ENCODE data around the gene RAB3C.
A peak's percentile ranks its signal among the peaks of the same experiment; 100 is the strongest.

Gene RAB3C

DNA sequence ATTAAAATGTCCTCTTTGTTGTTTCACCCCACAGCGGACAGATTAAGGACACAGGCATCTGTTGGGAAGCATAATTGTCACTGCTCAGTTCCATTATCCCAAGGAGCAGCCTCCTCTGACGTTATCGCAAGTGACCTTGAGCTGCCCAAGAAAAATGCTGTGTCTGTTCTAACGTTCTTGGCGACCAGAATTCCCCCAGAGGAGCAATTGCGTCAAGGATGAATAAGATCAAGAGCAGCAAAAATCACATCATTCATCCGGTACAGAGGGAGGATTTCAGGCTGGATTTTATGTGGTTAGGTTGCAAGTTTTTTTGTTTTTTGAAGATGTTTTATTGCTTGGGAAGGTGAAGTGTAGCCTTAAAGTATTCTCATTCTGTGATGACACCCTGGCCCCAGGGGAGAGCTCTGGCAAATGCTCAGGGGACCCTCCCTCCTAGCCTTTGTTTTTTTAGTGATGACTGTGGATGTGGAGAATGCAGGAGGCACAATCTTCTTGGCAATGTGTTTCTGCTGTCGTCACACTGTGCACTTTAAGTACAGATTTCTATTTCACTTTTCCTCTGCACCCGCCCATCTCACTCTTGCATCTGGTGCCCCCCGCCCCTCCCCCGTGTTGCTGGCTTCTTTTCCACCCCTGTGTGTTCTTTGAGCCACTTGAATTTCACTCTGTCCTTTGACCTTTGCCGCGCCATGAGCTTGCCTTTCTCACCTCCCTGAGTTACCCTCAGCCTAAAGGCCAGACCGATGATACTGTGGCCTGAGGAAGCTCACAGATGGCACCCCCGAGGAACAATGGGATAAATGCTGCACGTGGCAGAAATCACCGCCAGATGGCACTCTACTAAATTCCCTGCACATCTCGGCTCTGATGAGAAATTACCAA, 308.5 kb downstream of the RAB3C start:
- DNase-seq: peak; percentile 46

DNA sequence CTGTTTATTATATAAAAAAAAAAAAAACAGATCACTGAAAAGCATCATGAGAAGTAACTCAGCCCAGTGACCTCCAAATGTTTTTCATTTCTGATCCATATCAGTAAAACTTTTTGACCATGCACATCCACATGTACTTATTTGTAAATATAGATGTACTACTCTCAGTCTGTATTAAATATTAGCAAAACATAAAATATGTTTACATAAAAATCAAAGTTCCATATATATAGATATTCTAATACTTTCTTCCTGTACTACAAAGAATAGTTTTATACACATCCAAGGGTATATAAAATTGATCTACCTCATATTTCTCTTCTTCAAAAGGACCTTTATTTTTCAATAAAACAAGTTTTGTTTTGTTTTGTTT, 309.1 kb downstream of the RAB3C start:
- no peak for DNase-seq

DNA sequence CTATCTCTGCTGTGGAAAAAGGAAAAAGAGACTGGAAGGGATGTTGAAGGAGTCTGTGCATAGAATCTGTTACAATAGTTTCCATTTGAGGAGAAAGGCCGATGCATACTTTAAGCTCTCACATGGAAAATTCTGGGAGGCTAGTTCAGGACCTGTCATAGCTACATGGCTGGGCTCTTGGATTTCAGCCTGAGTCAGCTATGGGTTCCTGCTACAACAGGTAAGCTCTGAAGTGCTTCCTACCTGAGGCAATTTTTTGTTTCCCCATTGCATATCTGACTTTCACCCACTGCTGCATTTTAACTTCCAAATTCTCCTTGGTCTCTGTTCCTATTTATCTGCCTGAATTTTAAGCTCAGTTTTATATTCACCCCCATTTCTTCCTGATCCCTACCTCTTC, 310.7 kb downstream of the RAB3C start:
- DNase-seq: no peak

DNA sequence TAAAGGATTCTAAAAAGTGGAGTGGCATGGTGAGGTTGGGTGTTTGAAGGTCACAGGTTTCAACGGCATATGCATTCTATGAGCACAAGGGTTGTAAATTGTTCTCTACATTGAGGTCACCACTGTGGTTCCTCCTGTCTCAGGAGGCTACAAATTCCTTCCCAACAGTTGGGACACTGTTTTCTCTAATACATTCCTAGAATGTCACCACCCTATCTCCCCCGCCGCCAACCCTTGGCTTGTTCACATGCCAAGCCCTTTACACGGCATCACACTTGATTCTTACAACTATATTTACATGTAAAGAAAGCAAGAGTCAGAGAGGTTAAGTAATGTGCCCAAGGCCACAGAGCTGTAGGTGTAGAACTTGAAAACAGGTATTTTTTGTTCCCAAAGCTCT, 315.1 kb downstream of the RAB3C start:
- no peak for DNase-seq

DNA sequence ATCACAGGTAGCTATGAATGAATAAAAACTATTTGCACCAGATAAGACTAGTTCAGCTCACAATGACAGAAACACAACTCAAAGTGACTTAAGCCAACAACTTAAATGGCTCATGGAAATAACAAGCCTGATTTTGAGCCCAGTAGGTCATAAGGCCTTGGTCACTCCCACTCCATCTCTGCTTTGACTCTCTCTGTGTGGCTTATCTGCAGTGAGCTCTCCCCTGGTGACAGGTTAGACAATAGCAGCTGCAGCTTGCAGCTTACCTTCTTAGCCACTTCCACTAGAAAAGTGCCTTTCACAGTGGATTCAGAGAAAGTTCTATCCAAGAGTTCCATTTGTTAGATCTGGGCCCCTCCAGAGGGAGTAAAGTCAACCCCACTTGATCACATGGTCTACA, 315.7 kb downstream of the RAB3C start:
- DNase-seq: no peak

DNA sequence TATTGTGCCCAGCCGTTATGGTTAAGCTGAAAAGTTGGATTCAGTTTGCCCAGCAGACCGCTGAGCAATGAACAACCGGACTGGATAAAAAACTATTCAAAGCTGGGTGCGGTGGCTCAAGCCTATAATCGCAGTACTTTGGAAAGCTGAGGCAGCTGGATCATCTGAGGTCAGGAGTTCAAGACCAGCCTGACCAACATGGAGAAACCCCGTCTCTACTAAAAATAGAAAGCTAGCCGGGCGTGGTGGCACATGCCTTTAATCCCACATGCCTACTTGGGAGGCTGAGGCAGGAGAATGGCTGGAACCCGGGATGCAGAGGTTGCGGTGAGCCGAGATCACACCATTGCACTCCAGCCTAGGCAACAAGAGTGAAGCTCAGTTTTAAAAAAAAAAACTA, 318.4 kb downstream of the RAB3C start:
- no peak for DNase-seq

DNA sequence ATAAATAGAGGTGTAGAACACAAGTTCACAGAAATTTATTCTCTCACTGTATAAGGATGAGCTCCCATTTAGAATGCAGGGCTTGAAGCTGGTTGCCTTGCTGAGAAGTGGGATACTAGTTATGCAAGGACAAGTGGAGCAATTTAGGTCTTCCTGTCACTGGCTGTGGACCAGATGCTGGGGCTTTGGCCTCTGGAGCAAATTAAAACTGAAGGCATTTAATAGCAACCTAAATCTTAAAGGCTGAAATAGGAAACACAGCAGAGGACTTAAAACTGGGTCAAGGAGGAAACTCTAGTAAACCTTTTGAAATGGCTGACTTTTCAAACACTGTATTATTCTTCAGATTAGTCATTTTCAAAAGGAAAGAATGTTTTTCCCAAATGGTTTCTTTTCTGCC, 319.4 kb downstream of the RAB3C start:
- no peak for DNase-seq

DNA sequence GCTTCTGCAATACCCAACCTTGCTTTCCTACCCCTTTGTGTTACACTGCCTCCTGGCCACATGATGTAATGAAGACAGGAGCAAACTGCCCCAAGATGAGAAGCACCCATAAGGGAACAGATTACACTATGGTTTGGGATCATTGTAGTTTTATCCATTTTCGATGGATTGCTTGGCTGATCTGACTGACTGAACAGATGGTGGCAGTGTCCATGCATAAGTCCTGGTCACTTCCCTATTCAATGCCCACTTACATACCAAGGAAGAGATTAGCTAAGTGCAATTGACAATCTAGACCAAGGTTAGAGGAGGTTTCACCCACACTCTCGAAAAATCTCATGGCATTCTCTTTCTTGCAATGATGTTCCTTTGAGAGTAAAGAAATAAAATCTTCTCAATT, 319.9 kb downstream of the RAB3C start:
- no peak for DNase-seq

DNA sequence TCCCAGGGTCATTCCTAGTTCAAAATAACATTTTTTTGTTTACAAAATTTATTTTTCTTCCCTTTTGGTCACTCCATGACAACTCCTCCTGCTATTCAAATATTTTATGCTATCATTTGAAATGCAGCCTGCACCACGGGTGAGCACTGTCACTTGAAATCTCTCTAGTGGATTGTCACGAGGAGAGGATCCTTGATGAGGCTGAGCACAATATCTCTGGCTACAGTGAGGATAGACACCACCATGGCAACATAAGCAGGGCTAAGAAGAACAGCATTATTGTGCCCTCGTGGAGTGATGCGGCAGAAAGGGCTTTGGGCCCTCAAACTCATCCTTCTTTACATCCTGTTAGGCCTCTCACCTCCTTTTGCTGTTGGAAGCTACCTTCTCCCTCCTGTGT, 321.9 kb downstream of the RAB3C start:
- DNase-seq: no peak

DNA sequence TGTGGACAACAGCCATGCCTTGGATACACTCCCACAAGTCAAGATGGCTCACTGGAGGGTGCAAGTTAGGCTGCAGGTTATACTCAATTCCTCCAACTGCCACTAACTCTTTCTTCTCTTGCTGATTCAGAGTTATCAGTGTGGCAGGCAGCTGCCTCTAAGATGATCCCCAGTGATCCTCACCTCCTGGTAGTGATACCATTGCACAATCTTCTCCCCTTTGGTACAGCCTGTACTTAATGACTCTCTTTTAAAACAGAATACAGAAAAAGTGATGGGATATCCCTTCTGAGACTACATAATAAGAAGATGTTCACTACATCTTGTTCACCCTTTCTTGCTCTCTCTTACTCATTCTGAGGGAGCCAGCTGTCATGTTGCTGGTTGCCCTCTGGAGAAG, 323.1 kb downstream of the RAB3C start:
- no peak for DNase-seq

Data from stimulated activated naive CD4-positive, alpha-beta T cell treated with Interleukin-2 at 50 U/mL for 16 hours (primary cell).